SK-N-SH (cell line): ENCODE data around the gene RASGRP2.

Experiments
- CHD2 ChIP-seq: fragments of 150-350 bp; IDR thresholded peaks from 2 replicates; pipeline ENCODE4 v1.6.1; 2018; ENCODE audit warnings: low read length; ENCODE audit not compliant: partially characterized antibody
- EZH2phosphoT487 ChIP-seq: fragments of 200-600 bp; sonication (generic); IDR thresholded peaks from 2 replicates; pipeline ENCODE4 v1.6.1; 2017; ENCODE audit warnings: low read depth, mixed run types, mild to moderate bottlenecking, antibody characterized with exemption, moderate library complexity, borderline replicate concordance
- MXI1 ChIP-seq: IDR thresholded peaks from 2 replicates; pipeline ENCODE4 v1.6.1; 2012; ENCODE audit warnings: mild to moderate bottlenecking, low read depth, low read length, improper control_type of control experiment
- POLR2AphosphoS5 ChIP-seq: IDR thresholded peaks from 2 replicates; pipeline ENCODE4 v1.6.1; 2012; ENCODE audit warnings: low read depth, low read length
- YY1 ChIP-seq: IDR thresholded peaks from 2 replicates; pipeline ENCODE4 v1.4.0; 2012; ENCODE audit warnings: low read depth, mild to moderate bottlenecking
- TF ChIP-seq, protein P1 (sequence below): IDR thresholded peaks from 2 replicates; pipeline ENCODE4; 2012
- TF ChIP-seq, protein P2 (sequence below): IDR thresholded peaks from 2 replicates; pipeline ENCODE4 v1.4.0; 2012; ENCODE audit warnings: low read depth
- TF ChIP-seq, protein P3 (sequence below): IDR thresholded peaks from 2 replicates; pipeline ENCODE4 v1.6.1; 2012; ENCODE audit warnings: mild to moderate bottlenecking, low read depth, low read length, moderate library complexity
- TF ChIP-seq, protein P4 (sequence below): fragments of 200-600 bp; sonication (generic); IDR thresholded peaks from 2 replicates; pipeline ENCODE4 v1.6.1; 2017; ENCODE audit warnings: antibody characterized with exemption, mild to moderate bottlenecking, moderate library complexity

DNA sequence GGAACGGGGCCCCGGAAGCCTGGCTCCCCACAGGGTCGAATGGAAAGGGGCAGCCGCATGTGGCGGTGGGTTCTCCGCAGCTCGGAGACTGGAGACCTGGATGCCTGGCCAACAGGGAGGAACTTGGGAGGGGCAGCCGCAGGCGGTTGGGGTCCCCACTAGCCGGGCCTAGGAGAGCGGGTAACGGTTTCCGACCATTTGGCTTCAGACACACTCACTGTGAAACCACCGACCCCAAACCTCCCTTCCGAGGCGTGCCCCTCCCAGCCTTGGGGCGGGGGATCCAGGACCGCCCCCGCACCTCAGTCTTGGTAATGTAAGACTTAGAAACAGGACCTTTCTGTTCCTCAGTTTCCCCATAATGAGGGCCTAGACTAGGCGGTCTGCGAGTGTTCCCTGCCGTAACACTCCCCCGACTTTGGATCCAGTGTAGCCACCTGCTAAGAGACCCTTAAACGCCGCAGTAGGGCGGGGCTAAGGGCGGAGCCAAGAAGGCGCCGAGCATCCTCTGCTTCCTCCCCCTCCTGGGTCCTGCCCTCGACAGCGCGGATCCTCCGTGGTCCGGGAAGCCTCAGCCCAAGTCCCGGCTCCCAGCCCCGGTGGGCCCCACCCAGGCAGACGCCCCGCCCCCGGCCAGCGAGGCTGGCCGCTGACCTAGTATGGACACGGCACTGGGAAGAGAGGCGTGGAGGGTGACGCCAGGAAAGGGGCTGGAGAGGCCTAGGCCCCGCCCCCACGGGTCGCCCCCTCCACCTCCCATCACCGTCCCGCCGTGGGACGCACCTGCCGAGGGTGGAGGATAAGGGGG, 1.8 kb upstream of the RASGRP2 start:
- TF ChIP-seq, protein P1, sequence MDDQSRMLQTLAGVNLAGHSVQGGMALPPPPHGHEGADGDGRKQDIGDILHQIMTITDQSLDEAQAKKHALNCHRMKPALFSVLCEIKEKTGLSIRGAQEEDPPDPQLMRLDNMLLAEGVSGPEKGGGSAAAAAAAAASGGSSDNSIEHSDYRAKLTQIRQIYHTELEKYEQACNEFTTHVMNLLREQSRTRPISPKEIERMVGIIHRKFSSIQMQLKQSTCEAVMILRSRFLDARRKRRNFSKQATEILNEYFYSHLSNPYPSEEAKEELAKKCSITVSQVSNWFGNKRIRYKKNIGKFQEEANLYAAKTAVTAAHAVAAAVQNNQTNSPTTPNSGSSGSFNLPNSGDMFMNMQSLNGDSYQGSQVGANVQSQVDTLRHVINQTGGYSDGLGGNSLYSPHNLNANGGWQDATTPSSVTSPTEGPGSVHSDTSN, result no peak
- peak; percentile 48; the same call in 1 of the 2 replicates for TF ChIP-seq MXI1
- TF ChIP-seq, protein P2, sequence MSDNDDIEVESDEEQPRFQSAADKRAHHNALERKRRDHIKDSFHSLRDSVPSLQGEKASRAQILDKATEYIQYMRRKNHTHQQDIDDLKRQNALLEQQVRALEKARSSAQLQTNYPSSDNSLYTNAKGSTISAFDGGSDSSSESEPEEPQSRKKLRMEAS, result no peak
- TF ChIP-seq, protein P3, sequence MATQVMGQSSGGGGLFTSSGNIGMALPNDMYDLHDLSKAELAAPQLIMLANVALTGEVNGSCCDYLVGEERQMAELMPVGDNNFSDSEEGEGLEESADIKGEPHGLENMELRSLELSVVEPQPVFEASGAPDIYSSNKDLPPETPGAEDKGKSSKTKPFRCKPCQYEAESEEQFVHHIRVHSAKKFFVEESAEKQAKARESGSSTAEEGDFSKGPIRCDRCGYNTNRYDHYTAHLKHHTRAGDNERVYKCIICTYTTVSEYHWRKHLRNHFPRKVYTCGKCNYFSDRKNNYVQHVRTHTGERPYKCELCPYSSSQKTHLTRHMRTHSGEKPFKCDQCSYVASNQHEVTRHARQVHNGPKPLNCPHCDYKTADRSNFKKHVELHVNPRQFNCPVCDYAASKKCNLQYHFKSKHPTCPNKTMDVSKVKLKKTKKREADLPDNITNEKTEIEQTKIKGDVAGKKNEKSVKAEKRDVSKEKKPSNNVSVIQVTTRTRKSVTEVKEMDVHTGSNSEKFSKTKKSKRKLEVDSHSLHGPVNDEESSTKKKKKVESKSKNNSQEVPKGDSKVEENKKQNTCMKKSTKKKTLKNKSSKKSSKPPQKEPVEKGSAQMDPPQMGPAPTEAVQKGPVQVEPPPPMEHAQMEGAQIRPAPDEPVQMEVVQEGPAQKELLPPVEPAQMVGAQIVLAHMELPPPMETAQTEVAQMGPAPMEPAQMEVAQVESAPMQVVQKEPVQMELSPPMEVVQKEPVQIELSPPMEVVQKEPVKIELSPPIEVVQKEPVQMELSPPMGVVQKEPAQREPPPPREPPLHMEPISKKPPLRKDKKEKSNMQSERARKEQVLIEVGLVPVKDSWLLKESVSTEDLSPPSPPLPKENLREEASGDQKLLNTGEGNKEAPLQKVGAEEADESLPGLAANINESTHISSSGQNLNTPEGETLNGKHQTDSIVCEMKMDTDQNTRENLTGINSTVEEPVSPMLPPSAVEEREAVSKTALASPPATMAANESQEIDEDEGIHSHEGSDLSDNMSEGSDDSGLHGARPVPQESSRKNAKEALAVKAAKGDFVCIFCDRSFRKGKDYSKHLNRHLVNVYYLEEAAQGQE, result no peak
- TF ChIP-seq EZH2phosphoT487, result no peak
- TF ChIP-seq, protein P4, sequence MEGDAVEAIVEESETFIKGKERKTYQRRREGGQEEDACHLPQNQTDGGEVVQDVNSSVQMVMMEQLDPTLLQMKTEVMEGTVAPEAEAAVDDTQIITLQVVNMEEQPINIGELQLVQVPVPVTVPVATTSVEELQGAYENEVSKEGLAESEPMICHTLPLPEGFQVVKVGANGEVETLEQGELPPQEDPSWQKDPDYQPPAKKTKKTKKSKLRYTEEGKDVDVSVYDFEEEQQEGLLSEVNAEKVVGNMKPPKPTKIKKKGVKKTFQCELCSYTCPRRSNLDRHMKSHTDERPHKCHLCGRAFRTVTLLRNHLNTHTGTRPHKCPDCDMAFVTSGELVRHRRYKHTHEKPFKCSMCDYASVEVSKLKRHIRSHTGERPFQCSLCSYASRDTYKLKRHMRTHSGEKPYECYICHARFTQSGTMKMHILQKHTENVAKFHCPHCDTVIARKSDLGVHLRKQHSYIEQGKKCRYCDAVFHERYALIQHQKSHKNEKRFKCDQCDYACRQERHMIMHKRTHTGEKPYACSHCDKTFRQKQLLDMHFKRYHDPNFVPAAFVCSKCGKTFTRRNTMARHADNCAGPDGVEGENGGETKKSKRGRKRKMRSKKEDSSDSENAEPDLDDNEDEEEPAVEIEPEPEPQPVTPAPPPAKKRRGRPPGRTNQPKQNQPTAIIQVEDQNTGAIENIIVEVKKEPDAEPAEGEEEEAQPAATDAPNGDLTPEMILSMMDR, result no peak
- no peak for TF ChIP-seq CHD2
- TF ChIP-seq YY1, result no peak
- no peak for TF ChIP-seq POLR2AphosphoS5
